ENCODE results near the gene SPNS2.

SPNS2 gene

GRCh38 chr17:4586043-4586442, 87.4 kb downstream of the SPNS2 start:
- DNase-seq (ENCODE audit: low read depth in 1 of 2, low spot score in 1 of 2), result no peak

DNA sequence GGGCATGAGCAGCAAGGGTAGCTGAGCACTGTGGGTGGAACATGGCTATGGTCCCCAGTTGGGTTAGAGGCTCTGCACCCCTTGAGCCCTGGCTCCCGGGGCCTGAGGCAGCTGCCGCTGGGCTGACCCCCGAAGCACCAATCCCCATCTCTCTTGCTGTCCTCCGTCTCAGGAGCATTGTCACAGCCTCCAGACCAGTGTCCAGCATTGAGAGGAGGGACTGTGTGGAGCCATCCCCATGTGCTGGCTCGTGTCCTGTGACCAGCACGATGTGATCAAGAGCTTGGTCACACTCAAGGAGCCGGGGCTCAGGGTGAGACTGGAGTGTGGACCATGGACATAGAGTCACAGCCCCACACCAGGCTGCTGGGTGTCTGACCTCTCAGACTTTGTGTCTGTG, 88.5 kb downstream of the SPNS2 start:
- no peak for DNase-seq (ENCODE audit: low read depth in 1 of 2, low spot score in 1 of 2)

DNA sequence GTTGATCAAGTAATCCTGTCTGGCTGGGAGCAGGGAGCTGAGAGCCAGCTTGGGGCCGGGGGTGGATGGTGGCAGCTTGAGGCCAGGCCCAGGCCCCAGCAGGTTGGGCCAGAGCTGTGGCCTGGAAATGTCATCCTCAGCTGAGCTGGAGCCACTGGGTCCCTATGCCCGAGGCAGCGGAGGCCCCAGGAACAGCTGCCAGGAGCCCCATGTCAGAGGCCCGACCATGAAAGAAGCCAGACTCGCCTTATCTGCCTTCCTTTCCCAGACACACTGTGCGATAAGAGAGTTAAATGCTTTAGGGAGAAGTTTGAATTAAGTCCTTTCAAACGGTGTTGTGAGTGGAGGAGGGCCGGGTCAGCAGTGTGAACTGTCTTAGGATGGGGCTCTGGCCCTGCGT, 89.1 kb downstream of the SPNS2 start:
- no peak for DNase-seq (ENCODE audit: low read depth in 1 of 2, low spot score in 1 of 2)

- DNase-seq (ENCODE audit: low read depth in 1 of 2, low spot score in 1 of 2), result no peak
Measured at GRCh38 chr17:4588391-4588790, 89.7 kb downstream of the SPNS2 start.
